Adrenal gland (tissue), 12 donors: ENCODE data around the gene RAPGEF4. TPM values are rescaled to one million over a fixed set of nuclear protein-coding genes. Genes with fewer than 3 reads are reported as not detected.

Experiments used
- DNase-seq, 7 donors: peaks; one replicate each; pipeline ENCODE4 v3.0.0-alpha.2; 2019 to 2020
- H3K27ac ChIP-seq, 5 donors: fragments of 200-600 bp; sonication (generic) in 4 of 5; 1 replicate in 3 of 5; 2 replicates in 2 of 5; pipeline versions ENCODE4 v1.5.1 to v1.8.0; 2016 to 2020; ENCODE audit warnings: mild to moderate bottlenecking in 1 of 5
- H3K27me3 ChIP-seq: fragments of 200-600 bp; 2 replicates; pipeline ENCODE4 v1.8.0; 2021
- H3K36me3 ChIP-seq, 2 donors: fragments of 200-600 bp; replicated peaks in 1 of 2; 1 replicate in 1 of 2; 2 replicates in 1 of 2; pipeline versions ENCODE4 v1.5.1 to v1.8.0; 2018 to 2022
- H3K4me1 ChIP-seq, 2 donors: fragments of 200-600 bp; replicated peaks in 1 of 2; 1 replicate in 1 of 2; 2 replicates in 1 of 2; pipeline versions ENCODE4 v1.5.1 to v1.8.0; 2018 to 2021
- H3K4me3 ChIP-seq, 4 donors: fragments of 200-600 bp; sonication (generic) in 3 of 4; one replicate each; pipeline ENCODE4 v1.5.1; 2016 to 2018
- H3K9me3 ChIP-seq, 3 donors: fragments of 200-600 bp; sonication (generic) in 1 of 3; replicated peaks in 1 of 3; 1 replicate in 2 of 3; 2 replicates in 1 of 3; pipeline versions ENCODE4 v1.5.1 to v1.8.0; 2016 to 2021
- CTCF ChIP-seq, 6 experiments: fragments of 450-650 bp in 4 of 6; fragments of 200-600 bp in 2 of 6; sonication (generic) in 1 of 6; IDR thresholded peaks; 1 replicate in 5 of 6; 2 replicates in 1 of 6; pipeline versions ENCODE4 v1.5.1 to v1.8.0; 2016 to 2021; ENCODE audit warnings: antibody characterized with exemption in 6 of 6, mild to moderate bottlenecking in 2 of 6, moderate library complexity in 1 of 6
- POLR2A ChIP-seq, 2 donors: fragments of 450-650 bp; IDR thresholded peaks; one replicate each; pipeline ENCODE4 v1.6.1; 2017; ENCODE audit warnings: antibody characterized with exemption in 2 of 2, mild to moderate bottlenecking in 2 of 2, moderate library complexity in 1 of 2
- WGBS, 4 donors: extraction: QIAGEN DNeasy Blood & Tissue Kit in 2 of 4; methylation state at CpG; one replicate each; pipeline versions ENCODE4 v1.1.5 to v1.1.7; 2013 to 2017; 5-methylcytosine and 5-hydroxymethylcytosine counted together
- intact Hi-C, 2 donors: fragments of 100-400 bp; cut with DNase I; formaldehyde crosslinking; loops; one replicate each; pipeline versions ENCODE4 v1.14.1 to v1.15.0; 2022 to 2023
- polyA plus RNA-seq, 3 donors: library from polyadenylated mRNA; stranded (reverse); fragments of 200-250 nt in 2 of 3; fragments of 350-450 nt in 1 of 3; fragmentation: Illumina TruSeq in 1 of 3; extraction: RNeasy Lipid Tissue Mini Kit (QIAGEN cat#74804) in 1 of 3; gene quantifications; one replicate each; pipeline ENCODE4 v1.2.3, GENCODE V29; 2013 to 2014
- total RNA-seq, 9 donors: library from RNA; depleted of rRNA in 4 of 9; stranded (reverse); fragments of >200 nt in 4 of 9; fragments of 120-200 nt in 1 of 9; fragmentation: NEBNext Ultra II Directional in 1 of 9; extraction: Animal tissue kit (Norgen Biotek cat#: 25700) in 1 of 9; gene quantifications; one replicate each; pipeline versions ENCODE4 v1.1.0 to v1.2.4, GENCODE V29; 2013 to 2023
- donor health status: healthy with polysubstance abuse.
- donor health status: Bipolar disorder and iron deficiency.
- donor health status: DM: yes; HTN: yes; CAD: no.
- donor health status: DM: no; HTN: no; CAD: no.
- donor health status: DM: no; HTN: no; CAD: no.
- donor health status: DM: yes; HTN: yes; CAD: no.

RAPGEF4 gene
- total and polyA plus RNA-seq, 12 donors = 24.8 to 288 (median 101) TPM

GRCh38 chr2:172704072-172704936 lies 31.3 kb upstream of the RAPGEF4 start:
- WGBS, 4 donors = 62 to 67% (median 65%) methylated on average over 11 of the region's 11 CpGs
- intact Hi-C loops = no loop called here

DNA sequence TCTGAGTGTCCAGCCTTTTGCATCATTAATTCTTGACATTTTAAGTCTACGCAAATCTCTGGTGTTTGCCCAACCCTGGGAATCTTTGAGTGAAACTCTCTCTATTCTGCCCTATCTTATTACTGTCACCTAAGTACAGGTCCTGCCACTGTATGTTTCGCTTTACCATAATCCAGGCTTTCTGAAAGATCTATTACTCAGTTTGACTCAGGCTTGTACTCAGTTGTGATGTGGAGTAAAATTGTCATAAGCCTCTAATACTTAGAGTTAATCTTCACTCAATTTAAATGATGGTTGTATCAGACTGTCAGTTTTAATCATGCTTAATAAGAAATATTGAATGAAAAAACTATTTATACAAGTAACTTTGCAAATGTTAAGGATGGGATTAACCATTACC lies 30.3 kb upstream of the RAPGEF4 start:
- TF ChIP-seq POLR2A (IDR thresholded peaks at IDR 0.05) (no peak), CTCF (IDR thresholded peaks at IDR 0.05) (no peak)
- no peak overlapping the region for H3K27ac ChIP-seq
- no peaks in the 10 kb centered on the region for H3K9me3 ChIP-seq
- H3K36me3 ChIP-seq = no peaks in the 10 kb centered on the region
- H3K4me1 ChIP-seq = no peaks in the 10 kb centered on the region
- intact Hi-C loops = no loop called here
- H3K4me3 ChIP-seq = no peak overlapping the region
- no peak for DNase-seq
- H3K27me3 ChIP-seq = peaks cover 18% of the 10 kb centered on the region
- 61 to 96% (median 84%) methylated on average over 2 of the region's 2 CpGs for WGBS, 4 donors

More at GRCh38 chr2:172704072-172704936, 31.3 kb upstream of the RAPGEF4 start:
- Histone ChIP-seq H3K9me3 (no peaks in the 10 kb centered on the region), H3K27ac (no peak overlapping the region), H3K4me3 (no peak overlapping the region), H3K36me3 (no peaks in the 10 kb centered on the region), H3K4me1 (no peaks in the 10 kb centered on the region), H3K27me3 (peaks cover 18% of the 10 kb centered on the region)
- TF ChIP-seq CTCF (IDR thresholded peaks at IDR 0.05) = peak; percentile 18 to 57 (median 38)
- no peak for TF ChIP-seq POLR2A (IDR thresholded peaks at IDR 0.05)
- DNase-seq = peak in 1 of 7 donors; percentile 10

DNA sequence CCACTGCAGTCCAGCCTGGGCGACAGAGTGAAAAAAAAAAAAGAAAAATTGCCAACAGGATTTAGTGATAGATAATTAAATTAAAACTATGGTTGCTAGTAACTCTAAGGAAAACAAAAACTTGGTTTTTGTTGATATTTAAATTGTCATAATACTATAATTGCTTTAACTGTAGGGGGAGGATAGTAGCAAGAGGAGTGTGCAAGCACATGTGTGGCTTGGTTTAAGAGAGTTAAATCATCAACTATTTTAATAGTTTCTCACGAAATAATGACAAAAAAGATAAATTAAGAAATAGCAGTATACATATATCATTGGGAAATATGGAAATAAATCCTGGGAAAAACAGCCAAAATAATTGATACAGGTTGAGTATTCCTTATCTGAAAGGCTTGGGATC lies 27.4 kb upstream of the RAPGEF4 start:
- H3K4me3 ChIP-seq = no peak overlapping the region
- H3K27me3 ChIP-seq = peaks cover 18% of the 10 kb centered on the region
- H3K36me3 ChIP-seq = no peaks in the 10 kb centered on the region

More for the DNA sequence above, 27.4 kb upstream of the RAPGEF4 start:
- Histone ChIP-seq H3K9me3 (no peaks in the 10 kb centered on the region), H3K27ac (no peak overlapping the region), H3K4me1 (no peaks in the 10 kb centered on the region)
- intact Hi-C loops = no loop called here
- no peak for DNase-seq
- WGBS, 4 donors = 64 to 75% (median 72%) methylated on average over 2 of the region's 2 CpGs
- no peak for TF ChIP-seq CTCF (IDR thresholded peaks at IDR 0.05)
- TF ChIP-seq POLR2A (IDR thresholded peaks at IDR 0.05) = no peak
